Measurements from ENCODE around the gene ENTR1.

Gene ENTR1

DNA sequence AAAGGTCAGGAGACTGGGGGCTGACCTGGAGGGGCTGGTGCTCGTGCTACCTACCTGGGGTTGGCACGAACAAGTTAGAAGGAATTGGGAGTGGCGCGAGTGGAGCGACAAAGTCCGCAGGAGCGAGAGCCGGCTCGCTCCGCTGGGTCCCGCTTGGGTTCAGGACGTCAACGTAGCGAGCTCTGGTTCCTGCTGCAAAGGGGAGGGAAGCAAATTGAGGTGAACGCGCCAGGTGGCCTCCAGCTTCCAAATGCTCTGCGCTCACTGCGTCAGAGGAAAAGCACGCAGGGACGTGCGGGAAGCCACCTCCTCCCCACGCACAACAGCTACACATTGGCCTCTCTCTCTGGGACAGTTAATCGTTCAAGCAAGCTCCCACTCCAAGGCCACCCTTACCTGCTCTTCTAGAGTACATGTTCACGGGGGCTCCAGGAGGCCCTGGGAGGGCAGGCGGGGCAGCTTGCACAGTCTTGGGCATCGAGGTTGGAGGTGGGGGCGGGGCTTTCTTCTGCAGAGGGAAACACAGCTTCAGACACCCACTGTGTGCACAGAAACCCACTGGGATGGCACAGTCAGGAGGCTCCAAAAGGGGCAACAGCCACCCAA, 36.9 kb upstream of the ENTR1 start:
- no peaks in the 10 kb centered on the region for H3F3A ChIP-seq (ENCODE audit: insufficient read depth, low read length)
- H3K9ac ChIP-seq (ENCODE audit: low read length), result no peak overlapping the region

DNA sequence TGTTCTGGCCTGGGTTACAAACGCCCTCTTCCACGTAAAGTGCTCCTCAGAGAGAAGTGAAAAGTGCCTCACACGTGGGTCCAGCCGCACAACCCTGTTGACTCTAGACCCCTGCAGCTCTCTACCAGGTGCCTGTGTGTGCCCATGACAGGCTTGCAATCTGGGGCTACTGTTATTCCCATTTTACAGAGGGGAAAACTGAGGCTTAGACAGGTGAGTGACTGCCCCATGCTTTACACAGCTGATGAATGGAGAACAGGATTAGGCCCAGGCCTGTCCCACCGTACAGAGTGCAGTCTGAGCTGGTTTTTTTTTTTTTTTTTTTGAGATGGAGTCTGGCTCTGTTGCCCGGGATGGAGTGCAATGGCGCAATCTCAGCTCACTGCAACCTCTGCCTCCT, 35.4 kb upstream of the ENTR1 start:
- no peaks in the 10 kb centered on the region for H3K79me2 ChIP-seq (ENCODE audit: low read length)
- no peaks in the 10 kb centered on the region for H4K20me1 ChIP-seq (ENCODE audit: insufficient read depth, low read length)
- H3K4me1 ChIP-seq (ENCODE audit: low read length), result no peaks in the 10 kb centered on the region
- no peaks in the 10 kb centered on the region for H3K27me3 ChIP-seq (replicated peaks; ENCODE audit: insufficient read depth, low read length)
- DNase-seq, result no peak
- H3K4me3 ChIP-seq (ENCODE audit: low read length), result no peak overlapping the region
- TF ChIP-seq EZH2 (optimal IDR thresholded peaks at IDR 0.05; ENCODE audit: low read depth, low read length), result no peak
- no peak for TF ChIP-seq EZH2phosphoT487 (IDR thresholded peaks at IDR 0.05; ENCODE audit: low read length)
- TF ChIP-seq, protein P1, sequence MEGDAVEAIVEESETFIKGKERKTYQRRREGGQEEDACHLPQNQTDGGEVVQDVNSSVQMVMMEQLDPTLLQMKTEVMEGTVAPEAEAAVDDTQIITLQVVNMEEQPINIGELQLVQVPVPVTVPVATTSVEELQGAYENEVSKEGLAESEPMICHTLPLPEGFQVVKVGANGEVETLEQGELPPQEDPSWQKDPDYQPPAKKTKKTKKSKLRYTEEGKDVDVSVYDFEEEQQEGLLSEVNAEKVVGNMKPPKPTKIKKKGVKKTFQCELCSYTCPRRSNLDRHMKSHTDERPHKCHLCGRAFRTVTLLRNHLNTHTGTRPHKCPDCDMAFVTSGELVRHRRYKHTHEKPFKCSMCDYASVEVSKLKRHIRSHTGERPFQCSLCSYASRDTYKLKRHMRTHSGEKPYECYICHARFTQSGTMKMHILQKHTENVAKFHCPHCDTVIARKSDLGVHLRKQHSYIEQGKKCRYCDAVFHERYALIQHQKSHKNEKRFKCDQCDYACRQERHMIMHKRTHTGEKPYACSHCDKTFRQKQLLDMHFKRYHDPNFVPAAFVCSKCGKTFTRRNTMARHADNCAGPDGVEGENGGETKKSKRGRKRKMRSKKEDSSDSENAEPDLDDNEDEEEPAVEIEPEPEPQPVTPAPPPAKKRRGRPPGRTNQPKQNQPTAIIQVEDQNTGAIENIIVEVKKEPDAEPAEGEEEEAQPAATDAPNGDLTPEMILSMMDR (IDR thresholded peaks at IDR 0.05; ENCODE audit: low read length), result no peak
- H3K9me3 ChIP-seq (replicated peaks; ENCODE audit: insufficient read depth, low read length), result no peaks in the 10 kb centered on the region
- H3K36me3 ChIP-seq (replicated peaks; ENCODE audit: insufficient read depth, low read length), result no peaks in the 10 kb centered on the region
- peaks cover 1% of the 10 kb centered on the region; the same call in 1 of the 2 replicates for H3F3A ChIP-seq (ENCODE audit: insufficient read depth, low read length)
- H2AFZ ChIP-seq (ENCODE audit: low read length), result no peak overlapping the region
- H3K4me2 ChIP-seq (ENCODE audit: low read depth, low read length), result no peak overlapping the region
- no peak overlapping the region for H3K9ac ChIP-seq (ENCODE audit: low read length)
- no peaks in the 10 kb centered on the region for H3K9me2 ChIP-seq (replicated peaks; ENCODE audit: insufficient read depth, low read length)
- no peak overlapping the region for H3K27ac ChIP-seq (ENCODE audit: low read length)

More for the DNA sequence above, 36.9 kb upstream of the ENTR1 start:
- no peaks in the 10 kb centered on the region for H3K27me3 ChIP-seq (replicated peaks; ENCODE audit: insufficient read depth, low read length)
- no peak overlapping the region for H2AFZ ChIP-seq (ENCODE audit: low read length)
- H3K27ac ChIP-seq (ENCODE audit: low read length), result no peak overlapping the region
- H3K9me3 ChIP-seq (replicated peaks; ENCODE audit: insufficient read depth, low read length), result no peaks in the 10 kb centered on the region
- H3K4me3 ChIP-seq (ENCODE audit: low read length), result no peak overlapping the region
- no peaks in the 10 kb centered on the region for H4K20me1 ChIP-seq (ENCODE audit: insufficient read depth, low read length)
- TF ChIP-seq EZH2phosphoT487 (IDR thresholded peaks at IDR 0.05; ENCODE audit: low read length) (no peak), EZH2 (optimal IDR thresholded peaks at IDR 0.05; ENCODE audit: low read depth, low read length) (no peak)
- TF ChIP-seq, protein P1 (IDR thresholded peaks at IDR 0.05; ENCODE audit: low read length), result no peak
- DNase-seq, result no peak
- no peaks in the 10 kb centered on the region for H3K4me1 ChIP-seq (ENCODE audit: low read length)
- no peak overlapping the region for H3K4me2 ChIP-seq (ENCODE audit: low read depth, low read length)
- H3K36me3 ChIP-seq (replicated peaks; ENCODE audit: insufficient read depth, low read length), result peaks cover 4% of the 10 kb centered on the region; the same call in 1 of the 2 replicates
- H3K79me2 ChIP-seq (ENCODE audit: low read length), result no peaks in the 10 kb centered on the region
- no peaks in the 10 kb centered on the region for H3K9me2 ChIP-seq (replicated peaks; ENCODE audit: insufficient read depth, low read length)

GRCh38 chr9:136444102-136444501, 33.7 kb upstream of the ENTR1 start:
- no peak for DNase-seq
- Histone ChIP-seq H2AFZ (ENCODE audit: low read length) (no peak overlapping the region), H3F3A (ENCODE audit: insufficient read depth, low read length) (peaks cover 9% of the 10 kb centered on the region), H3K9me2 (replicated peaks; ENCODE audit: insufficient read depth, low read length) (no peaks in the 10 kb centered on the region), H3K9ac (ENCODE audit: low read length) (no peak overlapping the region), H3K36me3 (replicated peaks; ENCODE audit: insufficient read depth, low read length) (no peaks in the 10 kb centered on the region), H3K4me2 (ENCODE audit: low read depth, low read length) (no peak overlapping the region), H4K20me1 (ENCODE audit: insufficient read depth, low read length) (no peaks in the 10 kb centered on the region), H3K9me3 (replicated peaks; ENCODE audit: insufficient read depth, low read length) (no peaks in the 10 kb centered on the region), H3K4me1 (ENCODE audit: low read length) (no peaks in the 10 kb centered on the region), H3K27ac (ENCODE audit: low read length) (no peak overlapping the region), H3K79me2 (ENCODE audit: low read length) (peaks cover 1% of the 10 kb centered on the region), H3K27me3 (replicated peaks; ENCODE audit: insufficient read depth, low read length) (no peaks in the 10 kb centered on the region), H3K4me3 (ENCODE audit: low read length) (no peak overlapping the region)
- TF ChIP-seq, protein P1 (IDR thresholded peaks at IDR 0.05; ENCODE audit: low read length), result no peak
- no peak for TF ChIP-seq EZH2phosphoT487 (IDR thresholded peaks at IDR 0.05; ENCODE audit: low read length)
- no peak for TF ChIP-seq EZH2 (optimal IDR thresholded peaks at IDR 0.05; ENCODE audit: low read depth, low read length)
